ENCODE results near the gene SLC66A1.

The SLC66A1 gene

DNA sequence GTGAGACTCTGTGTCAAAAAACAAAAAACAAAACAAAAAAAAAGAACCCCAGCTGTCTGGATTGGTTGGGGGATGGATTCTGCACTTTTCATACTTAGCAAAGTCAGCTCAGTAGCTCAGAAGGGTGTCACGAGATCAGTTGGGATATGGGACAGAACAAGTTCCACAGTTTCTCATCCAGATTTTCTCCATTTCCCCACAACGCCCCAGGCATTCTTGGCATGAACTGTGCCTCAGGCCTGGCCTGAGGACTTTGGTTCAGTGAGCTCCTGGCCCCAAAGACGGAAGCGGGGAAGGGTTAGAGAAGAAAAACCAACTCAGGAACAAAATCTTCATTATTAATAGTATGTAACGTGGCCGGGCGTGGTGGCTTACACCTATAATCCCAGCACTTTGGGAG lies 2.1 kb upstream of the SLC66A1 start:
- ATAC-seq (ENCODE audit: insufficient read depth, low read depth) = no peak
- H4K20me1 ChIP-seq (ENCODE audit: insufficient read depth, low read length) = peaks cover 4% of the 10 kb centered on the region; the same call in 1 of the 2 replicates
- H3K27ac ChIP-seq (ENCODE audit: low read length) = no peak overlapping the region
- no peaks in the 10 kb centered on the region for H3K27me3 ChIP-seq (ENCODE audit: insufficient read depth, low read length, poor library complexity)
- no peak for DNase-seq
- no peak overlapping the region for H3K4me3 ChIP-seq (ENCODE audit: low read depth in 1 of 2, low read length in 2 of 2)
- no peak for TF ChIP-seq CTCF (IDR thresholded peaks at IDR 0.05; ENCODE audit: borderline replicate concordance, extremely low read depth, low read length, poor library complexity, severe bottlenecking)
- TF ChIP-seq EZH2 (IDR thresholded peaks at IDR 0.05; ENCODE audit: borderline replicate concordance, low read depth, low read length, severe bottlenecking) = no peak
- H3K9me3 ChIP-seq (ENCODE audit: insufficient read depth, low read length, severe bottlenecking) = no peaks in the 10 kb centered on the region
- H3K9ac ChIP-seq (ENCODE audit: low read depth, low read length) = no peak overlapping the region
- peaks cover 16% of the 10 kb centered on the region for H3K79me2 ChIP-seq (ENCODE audit: insufficient read depth, low read length)
- H3K4me2 ChIP-seq (ENCODE audit: insufficient read depth, low read length) = peak overlapping the region; percentile 36; the same call in 1 of the 2 replicates
- H2AFZ ChIP-seq (ENCODE audit: low read depth, low read length) = no peak overlapping the region
- peaks cover 41% of the 10 kb centered on the region for H3K36me3 ChIP-seq (ENCODE audit: insufficient read depth, low read length)
- H3K4me1 ChIP-seq (ENCODE audit: insufficient read depth, low read length) = peaks cover 26% of the 10 kb centered on the region

DNA sequence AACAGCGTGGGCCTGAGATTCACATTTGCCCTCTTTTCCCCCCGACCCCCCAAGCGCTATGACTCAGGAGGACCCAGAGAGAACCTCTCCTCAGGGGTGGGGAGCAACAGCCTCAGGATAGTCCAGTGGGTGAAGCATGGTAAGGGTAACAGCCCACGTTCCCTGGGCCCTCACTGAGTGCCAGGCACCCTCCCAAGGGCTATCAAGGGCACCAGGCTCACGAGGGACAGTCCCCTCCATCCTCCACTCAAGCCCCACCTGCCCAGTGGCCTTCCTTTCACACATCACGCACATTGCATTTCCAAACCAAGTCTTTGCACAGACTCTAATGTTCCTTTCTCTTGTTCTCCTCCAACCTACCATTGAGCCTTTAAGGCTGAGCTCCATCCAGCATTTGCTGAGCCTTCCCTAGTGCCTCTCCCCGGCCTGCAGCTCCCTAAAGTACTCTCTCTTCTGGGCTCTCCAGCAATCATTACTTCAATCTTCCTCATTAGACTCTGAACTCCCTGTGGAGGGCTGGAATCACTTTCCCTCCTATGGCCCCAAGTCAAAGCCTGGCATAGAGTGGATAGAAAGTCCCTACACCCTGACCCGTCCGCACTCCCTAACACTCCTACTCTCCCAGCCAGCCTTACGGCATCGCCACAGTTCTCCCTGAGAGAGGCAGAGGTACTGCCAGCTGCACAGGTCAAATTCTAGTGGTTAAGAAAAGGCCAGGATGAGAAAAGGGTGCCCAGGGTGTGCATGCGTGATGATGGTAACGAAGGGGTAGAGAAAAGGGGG lies 1.2 kb upstream of the SLC66A1 start:
- DNase-seq (no peak), ATAC-seq (ENCODE audit: insufficient read depth, low read depth) (peak; percentile 9; the same call in 2 of the 3 replicates)
- peaks cover 26% of the 10 kb centered on the region for H3K4me1 ChIP-seq (ENCODE audit: insufficient read depth, low read length)
- H4K20me1 ChIP-seq (ENCODE audit: insufficient read depth, low read length) = peaks cover 6% of the 10 kb centered on the region; the same call in 1 of the 2 replicates
- H3K27me3 ChIP-seq (ENCODE audit: insufficient read depth, low read length, poor library complexity) = no peaks in the 10 kb centered on the region
- H3K4me3 ChIP-seq (ENCODE audit: low read depth in 1 of 2, low read length in 2 of 2) = peak overlapping the region; percentile 43 to 79
- H3K27ac ChIP-seq (ENCODE audit: low read length) = peak overlapping the region; percentile 92
- H3K9ac ChIP-seq (ENCODE audit: low read depth, low read length) = peak overlapping the region; percentile 99
- H3K79me2 ChIP-seq (ENCODE audit: insufficient read depth, low read length) = peaks cover 16% of the 10 kb centered on the region
- H2AFZ ChIP-seq (ENCODE audit: low read depth, low read length) = peak overlapping the region; percentile 99
- no peaks in the 10 kb centered on the region for H3K9me3 ChIP-seq (ENCODE audit: insufficient read depth, low read length, severe bottlenecking)
- H3K36me3 ChIP-seq (ENCODE audit: insufficient read depth, low read length) = peaks cover 32% of the 10 kb centered on the region
- peak overlapping the region; percentile 92 for H3K4me2 ChIP-seq (ENCODE audit: insufficient read depth, low read length)
- TF ChIP-seq EZH2 (IDR thresholded peaks at IDR 0.05; ENCODE audit: borderline replicate concordance, low read depth, low read length, severe bottlenecking) (no peak), CTCF (IDR thresholded peaks at IDR 0.05; ENCODE audit: borderline replicate concordance, extremely low read depth, low read length, poor library complexity, severe bottlenecking) (no peak)

- peak overlapping the region; percentile 99 for H2AFZ ChIP-seq (ENCODE audit: low read depth, low read length)
- H4K20me1 ChIP-seq (ENCODE audit: insufficient read depth, low read length) = peaks cover 10% of the 10 kb centered on the region; the same call in 1 of the 2 replicates
- H3K4me3 ChIP-seq (ENCODE audit: low read depth in 1 of 2, low read length in 2 of 2) = peak overlapping the region; percentile 43 to 79
- peaks cover 26% of the 10 kb centered on the region for H3K4me1 ChIP-seq (ENCODE audit: insufficient read depth, low read length)
- no peaks in the 10 kb centered on the region for H3K27me3 ChIP-seq (ENCODE audit: insufficient read depth, low read length, poor library complexity)
- peak; percentile 47 for ATAC-seq (ENCODE audit: insufficient read depth, low read depth)
- peak overlapping the region; percentile 92 for H3K4me2 ChIP-seq (ENCODE audit: insufficient read depth, low read length)
- no peak for TF ChIP-seq CTCF (IDR thresholded peaks at IDR 0.05; ENCODE audit: borderline replicate concordance, extremely low read depth, low read length, poor library complexity, severe bottlenecking)
- TF ChIP-seq EZH2 (IDR thresholded peaks at IDR 0.05; ENCODE audit: borderline replicate concordance, low read depth, low read length, severe bottlenecking) = no peak
- no peaks in the 10 kb centered on the region for H3K9me3 ChIP-seq (ENCODE audit: insufficient read depth, low read length, severe bottlenecking)
- peak overlapping the region; percentile 99 for H3K9ac ChIP-seq (ENCODE audit: low read depth, low read length)
- peak; percentile 36 for DNase-seq
- H3K27ac ChIP-seq (ENCODE audit: low read length) = peak overlapping the region; percentile 92
- peaks cover 26% of the 10 kb centered on the region for H3K36me3 ChIP-seq (ENCODE audit: insufficient read depth, low read length)
- peaks cover 16% of the 10 kb centered on the region for H3K79me2 ChIP-seq (ENCODE audit: insufficient read depth, low read length)
These were observed 609 bp upstream of the SLC66A1 start for GRCh38 chr1:19311503-19311930.

Data from DND-41 (cell line).